HG03025 (cell line): ENCODE measurements around the gene PHF21B.
"Not testable (repeated sequence)": the region's sequence is repeated elsewhere in the genome, so short reads cannot be mapped to it uniquely, and the experiment has no call there.

ENCODE experiments used
- ATAC-seq: cut with Tn5 transposase; IDR thresholded peaks from one replicate; pipeline ENCODE4 v1.9.1; 2021; ENCODE audit warnings: mild to moderate bottlenecking, moderate library complexity; ENCODE audit not compliant: unreplicated experiment, low FRiP score

The PHF21B gene

GRCh38 chr22:44884562-44884961, 125.2 kb downstream of the PHF21B start:
- ATAC-seq, result no peak

DNA sequence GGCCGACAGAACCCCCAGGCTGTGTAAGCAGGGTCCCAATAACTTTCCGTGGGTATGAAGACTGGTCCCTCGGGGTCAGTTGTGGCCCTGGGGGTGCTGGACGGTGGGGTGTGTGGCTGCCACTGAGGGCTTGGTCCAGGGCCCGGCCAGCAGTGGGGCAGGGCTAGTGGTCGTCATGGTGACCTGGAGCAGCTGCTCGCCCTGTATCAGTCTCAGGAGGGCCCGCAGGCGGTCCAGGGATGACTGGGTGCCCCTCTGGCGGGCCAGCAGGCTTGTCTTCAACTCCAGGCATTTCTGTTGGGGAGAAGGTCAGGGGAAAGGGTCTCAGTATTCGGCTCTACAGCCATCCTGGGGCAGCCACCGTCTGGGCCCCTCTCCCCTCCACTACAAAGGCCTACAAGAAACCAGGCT, 126.8 kb downstream of the PHF21B start:
- ATAC-seq, result no peak

GRCh38 chr22:44882226-44882905, 127.4 kb downstream of the PHF21B start:
- no peak for ATAC-seq

- no peak for ATAC-seq
These were observed 128.2 kb downstream of the PHF21B start for GRCh38 chr22:44881624-44882023.

GRCh38 chr22:44880610-44881290, 129.1 kb downstream of the PHF21B start:
- no peak for ATAC-seq

DNA sequence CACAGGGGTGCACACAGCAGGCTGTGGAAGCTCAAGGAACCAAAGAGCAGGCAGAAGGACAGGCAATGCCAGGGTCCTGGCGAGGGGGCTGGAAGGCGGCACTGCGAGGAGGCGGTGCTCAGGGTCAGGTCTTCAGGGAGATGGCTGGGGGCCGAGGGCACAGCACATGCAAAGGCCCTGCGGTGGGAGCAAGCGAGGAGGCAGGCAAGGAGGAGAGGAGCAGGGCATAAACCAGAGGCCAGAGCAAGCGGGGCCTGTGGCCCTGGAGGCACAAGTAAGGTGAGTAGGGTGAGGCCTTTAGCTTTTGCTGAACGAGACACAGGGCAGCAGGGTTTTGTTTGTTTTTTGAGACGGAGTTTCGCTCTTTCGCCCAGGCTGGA, 130.5 kb downstream of the PHF21B start:
- ATAC-seq, result no peak

- no peak for ATAC-seq
These were observed 131.1 kb downstream of the PHF21B start for GRCh38 chr22:44878483-44879300.

GRCh38 chr22:44876921-44877320, 132.9 kb downstream of the PHF21B start:
- no peak for ATAC-seq

DNA sequence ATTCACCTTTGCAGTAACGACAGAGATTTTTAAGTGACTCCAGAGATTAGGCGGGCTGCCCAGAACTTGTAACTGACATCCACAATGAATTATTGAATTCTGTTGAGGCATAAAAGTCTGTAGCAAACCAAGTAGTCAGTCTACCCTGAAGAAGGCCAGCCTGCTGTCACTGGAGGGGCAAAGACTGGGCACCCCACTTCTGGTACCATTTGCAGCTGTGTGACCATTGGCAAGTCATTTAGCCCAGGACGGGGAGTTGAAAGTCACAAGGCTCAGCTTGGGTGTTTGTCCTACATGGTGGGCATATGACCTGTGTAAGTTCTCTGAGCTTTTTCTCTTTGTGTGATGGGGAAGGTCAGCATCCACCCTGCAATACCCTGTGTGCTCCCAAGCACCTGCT, 138.0 kb downstream of the PHF21B start:
- ATAC-seq, result no peak

DNA sequence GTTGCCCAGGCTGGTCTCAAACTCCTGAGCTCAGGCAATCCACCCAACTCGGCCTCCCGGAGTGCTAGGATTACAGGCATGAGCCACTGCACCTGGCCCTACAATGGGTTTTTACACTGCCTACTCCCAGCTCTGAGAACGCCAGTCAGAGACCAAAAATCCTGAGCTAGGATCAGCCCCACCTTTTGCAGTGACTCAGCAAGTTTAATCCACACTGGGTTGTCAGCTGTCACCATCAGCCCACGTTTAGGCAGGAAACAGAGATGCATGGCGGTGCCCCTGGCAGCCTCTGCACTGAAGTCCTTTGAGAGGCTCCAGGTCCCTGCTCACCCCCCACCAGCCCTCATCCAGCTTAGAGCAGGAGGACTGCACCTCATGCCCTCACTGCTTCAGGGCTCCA, 139.8 kb downstream of the PHF21B start:
- no peak for ATAC-seq

- no peak for ATAC-seq
These were observed 140.6 kb downstream of the PHF21B start for GRCh38 chr22:44869196-44869595.

GRCh38 chr22:44865193-44866057, 144.4 kb downstream of the PHF21B start:
- ATAC-seq, result no peak

- no peak for ATAC-seq
These were observed 146.6 kb downstream of the PHF21B start for GRCh38 chr22:44862981-44863860.

- ATAC-seq, result no peak
These were observed 147.5 kb downstream of the PHF21B start for GRCh38 chr22:44862281-44862680.

DNA sequence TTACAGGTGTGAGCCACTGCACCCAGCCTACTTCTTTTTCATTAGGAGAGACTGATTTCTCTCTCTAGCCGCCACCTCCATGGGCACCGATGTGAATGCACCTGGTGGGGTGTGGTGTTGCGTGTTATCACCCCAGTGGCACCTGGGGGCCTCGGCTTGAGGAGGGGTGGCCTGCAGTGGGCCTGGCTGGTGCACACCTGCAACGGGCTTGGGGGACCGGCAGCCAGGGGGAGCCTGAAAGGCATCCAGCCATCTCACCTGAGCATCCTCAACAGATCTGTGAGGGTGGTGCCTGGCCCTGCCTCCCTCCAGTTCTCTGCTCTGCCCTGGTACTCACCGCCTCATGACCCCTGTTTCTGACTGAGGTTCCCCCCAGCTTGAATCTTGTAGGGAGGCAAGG, 148.6 kb downstream of the PHF21B start:
- ATAC-seq, result no peak

GRCh38 chr22:44860311-44860710, 149.5 kb downstream of the PHF21B start:
- ATAC-seq, result no peak

DNA sequence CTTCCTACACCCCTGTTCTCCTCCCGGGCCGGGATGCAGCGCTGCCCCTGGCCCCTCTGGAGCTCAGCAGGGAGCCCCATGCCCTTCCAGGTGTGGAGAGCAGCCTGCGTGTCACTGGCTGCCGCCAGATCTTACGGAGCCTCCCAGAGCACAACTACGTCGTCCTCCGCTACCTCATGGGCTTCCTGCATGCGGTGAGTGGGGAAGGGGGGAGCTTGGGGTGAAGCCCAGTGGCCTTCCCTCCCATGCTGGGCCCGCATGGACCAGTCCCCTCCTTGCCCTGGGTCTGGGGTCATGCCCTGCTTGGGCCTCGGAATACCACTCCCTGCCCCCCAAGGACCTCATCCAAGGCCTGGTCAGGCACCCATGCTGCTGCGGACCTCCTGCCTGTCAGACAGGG, 150.2 kb downstream of the PHF21B start:
- ATAC-seq, result no peak

GRCh38 chr22:44858819-44859218, 151.0 kb downstream of the PHF21B start:
- not testable (repeated sequence) for ATAC-seq

- no peak for ATAC-seq
These were observed 153.9 kb downstream of the PHF21B start for GRCh38 chr22:44855855-44856254.

DNA sequence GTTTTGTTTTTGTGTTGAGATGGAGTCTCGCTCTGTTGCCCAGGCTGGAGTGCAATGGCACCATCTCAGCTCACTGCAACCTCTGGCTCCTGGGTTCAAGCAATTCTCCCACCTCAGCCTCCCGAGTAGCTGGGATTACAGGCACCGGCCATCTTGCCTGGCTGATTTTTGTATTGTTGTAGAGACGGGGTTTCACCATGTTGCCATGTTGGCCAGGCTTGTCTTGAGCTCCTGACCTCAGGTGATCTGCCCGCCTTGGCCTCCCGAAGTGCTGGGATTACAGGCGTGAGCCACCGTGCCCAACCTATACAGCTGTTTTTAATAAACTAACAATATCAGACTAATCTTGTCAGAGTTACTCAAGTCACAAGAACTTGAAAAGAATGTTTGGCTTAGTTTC, 155.2 kb downstream of the PHF21B start:
- ATAC-seq, result not testable (repeated sequence)
